H1 (cell line): ENCODE measurements around the gene CDK8.

Experiments used
- EP300 ChIP-seq, 2 experiments: IDR thresholded peaks; 1 replicate in 1 of 2; 2 replicates in 1 of 2; pipeline ENCODE4 v1.6.1; 2011 to 2012; ENCODE audit warnings: low read depth in 2 of 2, low read length in 2 of 2, mild to moderate bottlenecking in 2 of 2, borderline replicate concordance in 1 of 2, inconsistent platforms in 1 of 2, moderate library complexity in 1 of 2
- POLR2A ChIP-seq, 2 experiments: IDR thresholded peaks; 1 replicate in 1 of 2; 2 replicates in 1 of 2; pipeline ENCODE4 v1.6.1; 2011; ENCODE audit warnings: low read depth in 2 of 2, low read length in 2 of 2, mild to moderate bottlenecking in 2 of 2; ENCODE audit errors: control extremely low read depth in 1 of 2
- SP2 ChIP-seq: IDR thresholded peaks from 2 replicates; pipeline ENCODE4 v1.6.1; 2012; ENCODE audit warnings: mild to moderate bottlenecking, low read length, inconsistent platforms
- SUZ12 ChIP-seq: fragments of 200-600 bp; sonication (generic); IDR thresholded peaks from 2 replicates; pipeline ENCODE4 v1.6.1; 2012; ENCODE audit warnings: mild to moderate bottlenecking, inconsistent platforms, low read length, moderate library complexity, mixed read lengths
- YY1 ChIP-seq: IDR thresholded peaks from 2 replicates; pipeline ENCODE4 v1.6.1; 2011; ENCODE audit warnings: low read depth, mild to moderate bottlenecking, low read length
- TF ChIP-seq, protein P1 (sequence below), 3 experiments: IDR thresholded peaks; 1 replicate in 2 of 3; 2 replicates in 1 of 3; pipeline versions ENCODE4 v1.5.1 to v1.6.1; 2011; ENCODE audit warnings: low read length in 3 of 3, mild to moderate bottlenecking in 3 of 3, inconsistent platforms in 2 of 3, low read depth in 1 of 3, moderate library complexity in 1 of 3; ENCODE audit not compliant: insufficient read depth in 1 of 3; ENCODE audit errors: control extremely low read depth in 1 of 3

DNA sequence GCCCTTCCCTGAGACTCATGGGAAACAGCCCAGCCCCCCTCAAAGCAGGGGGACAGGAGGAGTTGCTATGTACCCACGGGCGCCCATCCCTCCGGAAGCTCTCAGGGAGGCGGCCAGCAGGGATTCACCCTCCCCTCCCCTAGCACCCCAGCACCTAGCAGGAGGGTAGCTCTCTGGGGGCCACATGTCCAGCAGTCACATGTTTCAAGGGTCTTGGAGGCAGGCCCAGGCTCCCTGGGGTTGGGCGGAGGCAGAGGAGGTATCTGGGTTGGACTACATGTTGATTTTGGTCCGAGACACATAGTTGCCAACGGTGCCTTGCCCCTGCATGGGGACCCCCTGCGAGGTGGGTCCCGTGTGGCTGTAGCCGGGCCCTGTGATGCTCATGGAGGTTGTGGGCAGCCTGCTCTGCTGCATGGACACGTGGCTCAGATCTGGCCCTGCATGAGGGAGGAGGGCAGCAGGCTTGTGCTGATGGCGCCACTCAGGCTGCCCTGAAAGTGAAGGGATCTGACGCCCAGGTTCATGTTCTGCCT is 24.8 kb upstream of the CDK8 start:
- TF ChIP-seq YY1 (no peak), EP300 (IDR thresholded peaks at IDR 0.05; ENCODE audit: borderline replicate concordance in 1 of 2, low read depth in 2 of 2, low read length in 2 of 2) (no peak), SUZ12 (no peak), POLR2A (IDR thresholded peaks at IDR 0.05; ENCODE audit: control extremely low read depth in 1 of 2, low read depth in 2 of 2, low read length in 2 of 2) (no peak), SP2 (no peak)
- TF ChIP-seq, protein P1, sequence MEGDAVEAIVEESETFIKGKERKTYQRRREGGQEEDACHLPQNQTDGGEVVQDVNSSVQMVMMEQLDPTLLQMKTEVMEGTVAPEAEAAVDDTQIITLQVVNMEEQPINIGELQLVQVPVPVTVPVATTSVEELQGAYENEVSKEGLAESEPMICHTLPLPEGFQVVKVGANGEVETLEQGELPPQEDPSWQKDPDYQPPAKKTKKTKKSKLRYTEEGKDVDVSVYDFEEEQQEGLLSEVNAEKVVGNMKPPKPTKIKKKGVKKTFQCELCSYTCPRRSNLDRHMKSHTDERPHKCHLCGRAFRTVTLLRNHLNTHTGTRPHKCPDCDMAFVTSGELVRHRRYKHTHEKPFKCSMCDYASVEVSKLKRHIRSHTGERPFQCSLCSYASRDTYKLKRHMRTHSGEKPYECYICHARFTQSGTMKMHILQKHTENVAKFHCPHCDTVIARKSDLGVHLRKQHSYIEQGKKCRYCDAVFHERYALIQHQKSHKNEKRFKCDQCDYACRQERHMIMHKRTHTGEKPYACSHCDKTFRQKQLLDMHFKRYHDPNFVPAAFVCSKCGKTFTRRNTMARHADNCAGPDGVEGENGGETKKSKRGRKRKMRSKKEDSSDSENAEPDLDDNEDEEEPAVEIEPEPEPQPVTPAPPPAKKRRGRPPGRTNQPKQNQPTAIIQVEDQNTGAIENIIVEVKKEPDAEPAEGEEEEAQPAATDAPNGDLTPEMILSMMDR (IDR thresholded peaks at IDR 0.05; ENCODE audit: control extremely low read depth in 1 of 3, insufficient read depth in 1 of 3, low read depth in 1 of 3, low read length in 3 of 3): no peak
